Measurements from ENCODE around the gene RUNX1.
A peak's percentile ranks its signal among the peaks of the same experiment; 100 is the strongest.

The RUNX1 gene

DNA sequence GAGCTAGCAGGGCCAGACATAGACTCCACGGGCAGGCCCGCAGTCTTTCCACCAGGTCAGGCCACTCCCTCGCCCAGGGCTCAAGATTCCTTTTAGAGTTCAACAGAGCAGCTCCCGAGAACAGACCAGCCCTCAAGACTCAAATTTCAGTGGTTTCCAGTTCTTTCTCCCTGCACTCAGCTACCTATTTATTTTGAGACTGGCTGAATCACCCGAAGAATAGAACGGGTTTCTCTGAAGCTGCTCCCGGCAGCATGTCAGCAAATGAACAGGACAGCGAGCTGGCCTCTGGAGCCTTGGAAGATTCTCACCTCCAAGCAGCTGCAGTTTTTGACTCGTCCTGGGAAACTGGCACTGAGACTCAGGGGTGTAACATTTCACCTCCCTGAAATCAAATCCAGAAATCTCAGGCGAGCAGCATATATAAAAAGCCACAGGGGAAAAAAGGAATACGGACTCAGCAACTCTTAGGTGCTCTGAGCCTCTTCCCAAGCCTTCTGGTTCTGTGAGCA, 202.4 kb downstream of the RUNX1 start:
- DNase-seq (ENCODE audit: low read depth), result peak; percentile 75

DNA sequence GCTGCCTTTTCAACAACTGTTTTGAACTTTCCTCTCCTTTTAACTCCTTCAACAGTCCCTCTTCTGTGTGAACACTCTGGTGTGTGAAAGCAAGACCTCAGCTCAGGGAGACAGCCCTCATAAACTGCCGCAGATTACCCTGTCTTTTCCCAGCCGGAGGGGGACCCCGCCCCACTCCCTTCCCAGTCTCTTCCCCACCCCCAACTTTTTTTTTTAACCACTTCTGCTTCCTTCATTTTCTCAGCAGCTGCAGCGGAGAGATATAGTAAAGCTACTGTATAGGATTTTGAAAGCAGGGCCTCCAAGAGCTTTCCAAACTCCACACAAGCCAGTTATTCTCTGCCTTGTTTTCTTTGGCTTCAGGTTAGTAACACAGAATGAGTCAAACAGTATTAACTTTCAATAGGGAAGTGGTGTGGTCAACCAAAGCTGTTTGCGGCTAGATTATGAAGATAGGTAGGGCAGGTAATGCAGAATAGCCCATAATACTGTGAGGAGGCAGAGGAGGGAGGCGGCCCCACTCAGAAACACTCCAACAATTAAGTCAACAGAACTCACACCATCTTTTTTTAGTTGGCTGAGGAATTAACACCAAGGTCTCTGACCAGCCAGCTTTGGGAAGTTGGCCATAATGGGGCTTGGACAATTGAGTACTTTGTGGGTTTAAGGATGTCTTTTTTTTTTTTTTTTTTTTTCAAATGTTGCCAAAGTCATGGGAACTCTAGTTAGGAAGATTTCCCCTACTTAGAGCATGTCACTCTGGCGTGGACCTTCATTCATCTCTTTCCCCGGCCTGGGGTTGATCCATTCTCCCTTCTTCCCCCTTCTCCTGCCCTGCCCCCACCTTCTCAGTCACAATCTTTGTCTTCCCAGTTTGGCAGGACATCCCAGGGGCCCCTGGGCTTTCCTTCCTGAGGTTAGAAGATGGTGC, 203.3 kb downstream of the RUNX1 start:
- DNase-seq (ENCODE audit: low read depth), result peak; percentile 78

DNA sequence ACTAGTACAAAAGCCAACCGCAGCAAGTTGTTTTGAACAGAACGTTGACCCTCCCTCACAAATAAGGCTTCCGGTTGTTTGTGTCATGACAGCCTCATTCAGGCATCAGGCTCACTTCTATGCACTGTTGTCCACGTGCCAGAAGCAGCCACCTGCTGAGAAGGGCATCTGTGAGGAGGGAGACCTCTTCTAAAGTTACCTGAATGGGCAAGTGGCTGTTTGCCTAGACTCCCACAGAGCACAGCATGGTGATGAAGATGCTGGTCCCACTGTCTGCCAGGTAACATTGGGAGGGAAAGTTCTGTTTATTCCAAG, 204.2 kb downstream of the RUNX1 start:
- no peak for DNase-seq (ENCODE audit: low read depth)

DNA sequence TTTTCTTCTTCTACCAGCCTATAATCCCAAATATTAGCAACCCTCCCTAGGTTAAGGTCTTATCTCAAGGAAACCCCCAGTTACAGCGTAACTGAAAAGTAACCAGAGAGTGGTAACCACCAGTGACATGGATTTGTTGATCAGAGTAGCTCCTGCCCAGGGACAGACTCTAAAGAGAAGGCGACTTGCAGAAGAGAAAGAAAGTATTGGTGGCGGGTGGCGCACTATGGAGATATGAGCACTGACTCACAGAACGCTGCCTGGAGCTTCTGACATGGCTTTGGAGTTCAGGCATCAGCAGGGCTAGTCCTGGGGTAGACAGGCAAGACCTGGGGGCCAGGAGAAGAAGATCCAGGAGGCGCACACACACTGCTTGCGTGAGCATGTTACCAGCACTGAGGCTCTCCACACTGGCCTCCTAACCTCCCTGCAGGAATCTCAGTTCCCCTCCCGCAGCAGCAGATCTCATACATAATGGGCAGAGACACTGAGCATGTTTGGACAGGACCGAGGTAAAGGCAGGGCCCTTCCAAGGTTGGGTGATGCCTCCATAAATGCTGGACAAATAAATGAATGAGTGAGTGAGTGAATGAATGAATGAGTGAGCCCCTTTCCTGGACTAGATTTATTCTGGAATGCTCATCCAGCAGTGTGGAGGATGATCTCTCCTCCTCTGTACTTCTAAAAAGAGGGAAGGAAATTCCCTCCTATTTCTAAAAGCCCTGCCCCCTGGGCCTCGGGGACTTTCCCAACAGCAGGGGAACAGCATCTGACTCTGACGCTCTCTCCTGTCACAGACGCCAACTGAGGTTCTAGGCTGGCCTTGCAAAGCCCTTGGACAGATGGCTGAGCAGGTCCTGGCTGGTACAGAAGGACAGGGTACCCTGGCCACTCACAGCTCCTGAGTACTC, 204.8 kb downstream of the RUNX1 start:
- peak; percentile 58 for DNase-seq (ENCODE audit: low read depth)

DNA sequence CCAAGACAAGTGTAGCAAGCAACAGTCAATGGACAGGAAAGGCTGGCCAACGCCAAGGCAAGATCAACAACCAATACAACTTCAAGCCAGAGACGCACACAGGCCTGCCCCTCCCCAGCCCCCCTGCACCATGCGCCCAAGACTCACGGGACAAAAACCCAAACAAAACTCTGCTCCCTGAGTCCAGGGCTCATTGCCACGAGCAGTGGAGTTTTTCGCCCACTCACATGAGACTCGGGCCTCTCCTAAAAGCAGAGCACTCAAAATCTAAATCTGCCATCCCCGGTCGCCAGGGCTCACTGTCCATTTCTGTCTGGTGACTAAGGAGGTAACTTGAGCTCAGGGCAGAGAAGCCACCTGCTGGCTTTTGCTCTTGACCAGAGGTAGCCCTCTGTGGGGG, 205.5 kb downstream of the RUNX1 start:
- no peak for DNase-seq (ENCODE audit: low read depth)

DNA sequence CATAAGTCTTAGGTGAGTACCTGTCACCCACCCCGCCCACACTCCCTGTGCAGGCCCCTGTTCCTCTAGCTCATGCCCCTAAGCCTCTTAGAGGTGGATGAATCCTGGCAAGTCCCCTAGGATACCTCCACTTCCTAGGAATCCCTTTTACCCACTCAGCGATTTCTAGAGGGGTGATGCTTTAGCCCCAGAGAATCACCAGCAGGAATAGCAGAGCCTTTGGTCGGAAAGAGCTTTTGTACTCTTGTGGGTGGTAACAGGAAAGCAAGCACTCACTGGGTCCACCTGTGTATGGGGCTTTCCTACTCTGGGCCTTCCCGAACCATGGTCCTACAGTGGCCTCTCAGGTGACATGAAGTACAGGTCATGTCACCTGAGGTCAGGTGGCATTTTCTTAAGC, 207.9 kb downstream of the RUNX1 start:
- DNase-seq (ENCODE audit: low read depth), result no peak

DNA sequence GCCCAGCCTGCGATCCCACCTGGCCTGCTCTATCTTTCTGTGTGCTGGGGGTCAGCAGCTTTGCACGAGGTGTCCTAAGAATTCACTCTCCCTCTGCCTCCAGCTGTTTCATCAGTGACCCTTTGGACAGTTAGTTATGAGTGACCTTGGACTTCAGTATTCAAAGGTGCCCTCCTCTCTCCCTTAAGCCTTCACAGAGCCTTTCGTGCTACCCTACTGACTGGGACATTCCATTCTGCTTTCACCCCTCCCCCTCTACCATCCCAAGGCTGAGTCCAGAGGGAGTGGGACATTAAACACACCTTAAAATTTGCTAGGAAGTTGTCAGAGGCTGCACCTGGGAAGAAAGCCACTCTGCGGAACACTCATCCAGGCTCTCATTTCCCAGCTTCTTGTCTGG, 208.4 kb downstream of the RUNX1 start:
- DNase-seq (ENCODE audit: low read depth), result no peak

DNA sequence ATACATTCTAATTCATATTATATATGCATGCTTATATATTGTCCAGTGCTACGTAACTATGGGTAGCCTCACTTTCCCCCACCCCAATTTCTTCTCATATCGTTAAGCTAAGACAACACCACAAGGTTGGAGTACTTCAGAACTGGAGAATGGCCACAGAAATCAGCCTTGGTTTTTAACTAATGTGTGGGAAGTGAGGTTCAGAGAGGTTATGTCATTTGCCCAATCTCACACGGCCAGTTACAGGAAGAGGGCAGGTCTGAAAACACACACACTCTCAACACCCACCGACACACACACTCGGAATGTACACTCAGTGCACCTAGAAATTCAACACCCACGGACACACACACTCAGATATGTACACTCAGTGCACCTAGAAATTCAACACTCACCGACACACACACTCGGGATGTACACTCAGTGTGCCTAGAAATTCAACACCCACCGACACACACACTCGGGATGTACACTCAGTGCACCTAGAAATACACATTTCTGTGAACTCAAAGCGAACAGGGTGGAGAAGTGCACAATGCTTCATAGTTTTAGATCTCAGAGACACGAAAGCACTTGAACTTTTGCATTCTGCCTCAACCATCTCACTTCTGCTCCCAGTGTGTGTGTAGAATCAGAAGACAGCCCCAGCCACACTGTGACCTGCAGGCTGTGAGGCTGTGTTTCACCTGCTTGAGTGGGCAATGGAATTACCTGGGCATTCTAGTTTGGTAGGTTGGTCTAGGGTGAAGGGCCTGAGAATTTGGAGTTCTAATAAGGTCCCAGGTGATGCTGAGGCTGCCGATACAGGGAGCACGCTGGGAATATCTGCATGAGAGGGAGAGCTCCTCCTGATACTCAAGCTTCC, 209.9 kb downstream of the RUNX1 start:
- DNase-seq (ENCODE audit: low read depth), result no peak

DNA sequence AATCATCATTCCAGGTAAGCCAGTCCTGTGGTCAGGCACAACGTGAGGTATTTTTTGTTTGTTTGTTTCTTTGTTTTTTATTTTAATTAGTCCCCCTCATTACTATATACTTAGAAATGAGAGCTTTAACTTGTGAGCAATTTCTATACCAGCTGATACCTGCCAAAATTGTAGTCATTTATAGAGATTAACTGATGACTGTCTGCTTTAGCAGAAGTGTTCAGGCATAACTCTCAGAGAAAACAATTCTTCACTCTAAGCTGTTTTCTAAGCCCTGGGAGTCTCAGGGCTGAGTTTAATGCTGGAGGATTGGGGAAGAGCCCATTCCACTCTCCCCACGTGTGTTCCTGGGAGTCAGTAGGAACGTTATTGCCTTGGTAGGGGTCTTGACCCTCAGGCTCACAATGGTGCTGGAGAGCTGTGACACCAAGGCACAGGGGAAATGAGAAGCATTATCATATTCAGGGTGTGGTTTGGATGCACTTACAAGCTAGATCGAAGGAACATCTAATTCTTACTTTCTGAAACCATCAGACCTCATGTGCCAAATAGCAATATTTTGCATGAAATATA, 212.1 kb downstream of the RUNX1 start:
- DNase-seq (ENCODE audit: low read depth), result no peak

DNA sequence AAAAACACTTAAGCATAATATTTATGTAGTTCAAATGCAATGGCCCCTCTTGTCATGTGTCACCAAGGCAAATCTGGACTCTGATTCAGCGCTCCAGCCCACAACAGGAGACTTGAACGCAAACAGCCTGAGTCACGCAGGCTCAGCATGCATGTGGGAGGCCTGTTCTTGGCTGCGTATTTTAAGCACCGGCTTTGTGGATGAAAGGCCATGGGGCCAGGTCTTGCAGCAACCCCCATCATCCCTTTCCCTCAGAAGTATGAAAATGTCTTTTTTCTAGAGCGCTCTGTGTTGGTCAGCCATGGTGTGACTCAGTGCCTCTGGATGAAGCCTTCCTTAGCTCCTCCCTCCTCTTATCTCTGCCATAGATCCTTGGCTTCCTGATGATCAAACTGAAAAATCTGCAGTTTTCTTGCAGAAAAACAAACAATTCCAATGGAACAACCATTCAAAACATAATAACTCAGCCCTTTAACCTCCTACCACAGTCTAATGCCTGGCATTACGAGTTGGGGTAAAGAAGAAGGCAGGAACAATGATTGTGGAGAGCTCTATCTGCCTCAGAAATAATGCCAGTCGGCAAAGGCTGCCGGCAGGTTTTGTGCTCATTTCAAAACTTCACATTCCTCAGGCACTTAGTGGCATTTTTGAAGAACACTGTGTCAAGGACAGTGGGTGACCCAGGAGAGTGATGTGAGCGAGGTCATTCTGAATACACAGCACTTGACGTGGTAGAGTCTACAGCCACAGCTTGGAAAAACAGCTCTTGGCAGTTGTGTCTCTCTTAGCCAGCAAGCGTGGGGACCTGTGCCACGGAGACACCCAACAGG, 212.8 kb downstream of the RUNX1 start:
- DNase-seq (ENCODE audit: low read depth), result peak; percentile 100

DNA sequence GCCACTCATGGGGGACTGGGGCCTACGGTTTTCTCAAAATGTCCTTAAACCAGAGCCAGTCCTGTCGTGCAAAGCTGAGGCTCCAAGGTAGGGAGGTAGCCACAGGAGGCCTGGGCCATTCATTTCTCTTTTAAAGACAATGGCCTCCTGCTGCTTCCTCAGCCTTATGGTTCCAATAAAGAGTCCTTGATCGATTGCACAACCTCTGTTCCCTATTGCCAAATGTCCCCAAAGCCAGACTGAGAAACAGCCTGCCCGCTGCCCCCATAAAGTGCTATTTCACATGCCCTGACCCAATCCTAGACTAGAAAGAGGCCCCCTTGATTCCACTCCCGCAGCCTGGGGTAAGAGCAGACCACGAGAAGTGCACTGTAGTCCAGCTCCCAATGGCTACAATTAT, 213.6 kb downstream of the RUNX1 start:
- DNase-seq (ENCODE audit: low read depth), result peak; percentile 97

DNA sequence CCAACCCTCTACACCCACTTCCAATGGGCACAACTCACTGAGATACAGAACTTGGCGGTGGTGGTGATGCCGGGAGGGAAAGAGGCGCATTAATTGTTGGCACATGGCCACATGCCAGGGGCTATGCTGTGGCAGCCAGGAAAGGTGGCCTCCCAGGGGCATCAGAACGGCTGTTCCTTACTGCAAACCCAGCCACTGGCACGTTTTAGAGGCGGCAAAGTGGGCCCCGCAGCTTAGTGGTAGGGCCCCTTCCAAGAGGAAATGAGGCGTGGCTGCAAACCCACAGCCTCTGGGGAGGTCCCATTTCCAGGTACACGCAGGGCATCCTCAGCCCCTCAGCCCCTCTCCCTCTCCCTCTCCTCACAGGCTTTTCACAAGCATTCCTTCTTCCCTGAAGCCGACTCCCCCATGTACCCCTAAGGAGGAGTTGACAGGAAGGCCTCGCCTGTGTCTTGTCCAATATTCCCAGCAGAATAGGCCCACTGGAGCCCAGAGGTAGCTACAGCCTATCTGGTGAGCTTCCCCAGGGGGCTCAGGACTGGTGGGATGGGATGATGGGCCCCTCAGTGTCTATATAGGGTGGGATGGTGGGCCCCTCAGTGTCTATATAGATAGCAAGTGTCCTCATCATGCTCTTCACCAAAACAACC, 214.1 kb downstream of the RUNX1 start:
- DNase-seq (ENCODE audit: low read depth), result no peak

DNA sequence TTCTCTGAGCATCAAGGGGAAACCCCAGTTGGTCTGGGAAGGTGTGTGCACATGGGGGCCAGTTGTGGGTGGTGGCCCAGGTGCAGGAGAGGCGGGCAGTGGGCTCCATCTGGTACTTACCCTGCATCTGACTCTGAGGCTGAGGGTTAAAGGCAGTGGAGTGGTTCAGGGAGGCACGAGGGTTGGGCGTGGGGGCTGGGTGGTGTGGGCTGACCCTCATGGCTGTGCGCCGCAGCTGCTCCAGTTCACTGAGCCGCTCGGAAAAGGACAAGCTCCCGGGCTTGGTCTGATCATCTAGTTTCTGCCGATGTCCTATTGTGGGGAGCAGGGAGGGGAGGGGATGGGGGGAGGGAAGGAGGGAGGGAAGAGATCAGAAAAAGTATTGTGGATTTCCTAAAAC, 214.8 kb downstream of the RUNX1 start:
- no peak for DNase-seq (ENCODE audit: low read depth)

DNA sequence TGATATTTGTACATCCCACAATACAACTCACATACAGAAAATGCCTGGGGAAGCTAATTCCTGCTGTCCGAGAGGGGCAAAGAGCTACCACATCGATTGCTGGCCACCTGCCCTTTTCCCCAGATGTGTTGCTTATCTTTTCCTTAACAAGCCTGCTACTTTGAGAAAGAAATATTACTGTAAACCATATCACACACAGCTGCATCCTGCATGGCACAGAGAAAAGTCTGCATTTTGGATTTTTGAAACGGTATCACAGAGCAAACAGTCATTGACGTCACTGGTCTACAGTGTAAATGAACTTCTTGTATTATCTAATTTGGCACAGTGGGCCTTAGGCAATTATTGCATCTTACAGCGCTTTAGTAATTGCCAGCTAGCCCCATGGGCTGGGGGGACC, 215.6 kb downstream of the RUNX1 start:
- DNase-seq (ENCODE audit: low read depth), result no peak

DNA sequence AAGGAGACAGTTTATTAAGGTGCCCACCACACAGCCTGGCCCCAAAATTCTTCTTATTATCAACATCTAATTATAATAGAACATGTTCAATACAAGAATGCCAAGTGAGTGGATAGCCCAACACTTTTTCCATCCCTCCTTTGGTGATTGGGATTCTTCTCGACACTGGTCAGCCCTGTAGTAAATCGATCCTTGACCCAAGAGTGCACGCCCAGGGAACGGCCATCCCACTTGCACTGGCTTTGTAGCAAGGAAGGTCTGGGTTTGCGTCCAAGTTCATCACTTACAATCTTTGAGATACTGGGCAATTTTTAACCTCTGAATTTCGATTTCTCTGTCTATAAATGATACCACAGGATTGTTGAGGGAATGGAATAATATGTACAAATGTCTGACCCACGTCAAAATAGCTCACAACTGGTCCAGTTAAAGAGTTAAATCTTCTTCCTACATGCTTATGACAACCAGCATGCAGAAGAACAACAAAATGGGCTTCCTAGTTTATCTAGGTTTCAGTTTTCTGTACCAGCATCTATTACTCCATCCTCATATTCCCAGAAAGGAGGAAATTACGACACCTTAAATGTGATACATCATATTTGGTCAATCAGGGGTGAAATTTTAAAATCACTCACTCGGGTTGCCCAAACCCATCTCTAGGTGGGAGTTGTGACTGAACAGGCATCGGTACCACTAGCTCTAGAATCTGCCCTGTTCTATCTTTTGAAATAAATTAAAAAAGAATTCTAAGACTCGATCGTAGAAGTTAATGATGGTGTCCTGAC, 218.5 kb downstream of the RUNX1 start:
- peak; percentile 68 for DNase-seq (ENCODE audit: low read depth)

DNA sequence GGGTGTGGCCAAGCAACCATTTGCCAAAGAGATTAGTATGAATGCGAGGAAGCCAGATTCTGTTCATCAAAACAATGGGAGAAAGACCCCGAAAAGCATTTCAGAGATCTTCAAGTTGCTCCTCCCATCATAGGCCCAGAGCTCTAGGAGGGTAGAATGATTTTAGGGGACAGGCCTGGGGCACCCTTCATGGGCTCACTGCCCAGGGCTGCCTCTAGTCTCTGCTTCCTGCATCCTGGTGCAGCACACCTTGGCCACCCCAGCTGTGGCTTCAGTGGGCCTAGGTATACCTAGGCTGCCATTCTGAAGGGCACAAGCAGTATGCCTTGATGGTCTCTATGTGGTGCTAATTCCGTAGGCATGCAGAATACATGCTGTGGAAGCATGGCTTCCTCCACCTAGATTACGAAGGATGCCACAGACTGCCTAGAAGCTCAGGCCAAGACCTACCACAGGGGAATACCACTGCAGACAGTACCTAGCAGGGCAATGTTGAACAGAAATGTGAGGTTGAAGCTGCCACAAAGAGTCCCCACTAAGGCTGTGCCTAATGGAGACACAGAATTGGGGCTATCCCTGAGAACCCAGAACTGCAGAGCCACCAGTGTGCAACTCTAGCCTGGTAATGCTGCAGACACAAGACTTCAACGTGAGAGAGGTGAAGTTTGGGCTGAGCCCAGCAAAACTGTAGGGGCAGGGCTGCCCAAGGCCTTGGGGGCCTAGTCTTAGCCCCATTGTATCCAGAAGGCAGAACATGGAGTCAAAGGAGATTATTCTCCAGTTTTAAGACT, 221.5 kb downstream of the RUNX1 start:
- no peak for DNase-seq (ENCODE audit: low read depth)

DNA sequence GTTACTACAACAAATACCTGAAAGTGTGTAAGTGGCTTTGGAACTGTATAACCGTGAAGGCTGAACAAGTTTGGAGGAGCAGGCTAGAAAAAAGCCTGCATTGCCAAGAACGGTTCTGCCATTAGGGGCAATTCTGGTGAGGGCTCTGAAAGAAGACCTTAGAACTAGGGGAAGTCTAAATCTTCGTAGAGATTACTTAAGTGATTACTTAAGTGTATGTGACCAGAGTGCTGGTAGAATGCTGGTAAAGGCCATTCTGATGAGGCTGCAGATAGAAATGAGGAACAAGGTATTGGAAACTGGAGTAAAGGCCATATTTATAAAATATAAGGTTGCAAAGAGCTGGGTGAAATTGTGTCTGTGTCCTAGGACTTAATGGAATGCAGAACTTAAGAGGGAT, 222.3 kb downstream of the RUNX1 start:
- DNase-seq (ENCODE audit: low read depth), result no peak

DNA sequence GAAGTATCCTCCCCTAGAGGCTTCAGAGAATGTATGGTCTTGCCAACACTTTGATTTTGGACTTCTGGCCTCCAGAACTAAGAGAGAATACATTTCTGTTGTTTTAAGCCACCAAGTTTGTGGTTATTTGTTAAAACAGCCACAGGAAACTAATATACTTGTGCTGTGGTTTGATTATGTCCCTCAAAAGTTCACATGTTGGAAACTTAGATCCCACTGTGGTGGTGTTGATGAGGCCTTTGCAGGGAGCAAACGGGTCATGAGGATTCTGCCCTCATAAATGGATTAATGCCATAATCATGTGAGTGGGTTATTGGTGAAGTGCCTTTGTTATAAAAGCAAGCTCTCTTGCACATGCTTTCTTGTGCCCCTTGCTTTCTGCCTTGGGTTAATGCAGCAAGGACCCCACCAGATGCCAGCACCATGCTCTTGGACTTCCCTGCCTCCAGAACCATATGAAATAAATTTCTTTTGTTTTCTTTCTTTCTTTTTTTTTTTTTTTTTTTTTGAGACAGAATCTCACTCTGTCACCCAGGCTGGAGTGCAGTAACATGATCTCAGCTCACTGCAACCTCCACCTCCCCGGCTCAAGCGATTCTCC, 223.1 kb downstream of the RUNX1 start:
- DNase-seq (ENCODE audit: low read depth), result no peak
